ENCODE data around the gene OLR1.

OLR1 gene

GRCh38 chr12:10136637-10137205 is 35.2 kb downstream of the OLR1 start:
- no peak overlapping the region for H4K91ac ChIP-seq (ENCODE audit: low read depth, low read length)
- H3K4me1 ChIP-seq (ENCODE audit: control insufficient read depth in 1 of 2, insufficient read depth in 2 of 2, low read length in 2 of 2): no peaks in the 10 kb centered on the region
- WGBS (ENCODE audit: extremely low coverage, insufficient coverage, insufficient read length): no CpG with 5 or more reads among the region's 13 CpGs
- peaks cover 0 to 2% of the 10 kb centered on the region in 2 experiments for H3K36me3 ChIP-seq (ENCODE audit: control insufficient read depth in 1 of 2, insufficient read depth in 2 of 2, low read length in 2 of 2)
- no peak overlapping the region for H3K4ac ChIP-seq (ENCODE audit: low read depth, low read length)
- H3K4me3 ChIP-seq (ENCODE audit: low read depth, low read length): no peak overlapping the region
- no peak overlapping the region for H2BK5ac ChIP-seq (ENCODE audit: low read depth, low read length, poor library complexity)
- H3K14ac ChIP-seq (ENCODE audit: low read length): no peak overlapping the region
- H3K23ac ChIP-seq (ENCODE audit: low read length): no peak overlapping the region
- H2AFZ ChIP-seq (ENCODE audit: insufficient read depth, low read length, poor library complexity): no peak overlapping the region
- no peak overlapping the region for H4K12ac ChIP-seq (ENCODE audit: low read depth, low read length)
- peaks cover 2% of the 10 kb centered on the region for H3K79me1 ChIP-seq (ENCODE audit: low read length)
- H3K9me3 ChIP-seq (ENCODE audit: insufficient read depth, low read depth, low read length): no peaks in the 10 kb centered on the region
- H4K8ac ChIP-seq (ENCODE audit: low read depth, low read length): no peak overlapping the region
- H3K4me2 ChIP-seq (ENCODE audit: low read length): no peak overlapping the region
- no peak overlapping the region for H2AK5ac ChIP-seq (ENCODE audit: low read length)
- no peak overlapping the region for H2BK12ac ChIP-seq (ENCODE audit: low read length)
- H3K27me3 ChIP-seq (ENCODE audit: insufficient read depth, low read length): no peaks in the 10 kb centered on the region
- no peak overlapping the region for H2BK120ac ChIP-seq (ENCODE audit: insufficient read depth, low read length, poor library complexity)
- no peak for DNase-seq
- H3K79me2 ChIP-seq (ENCODE audit: control insufficient read depth, insufficient read depth, low read length, poor library complexity): no peaks in the 10 kb centered on the region
- no peak overlapping the region for H3K18ac ChIP-seq (ENCODE audit: low read length)
- no peak overlapping the region for H3K27ac ChIP-seq (ENCODE audit: low read depth, low read length)
- H3K9ac ChIP-seq (ENCODE audit: low read length): no peak overlapping the region

- Histone ChIP-seq H4K91ac (ENCODE audit: low read depth, low read length) (no peak overlapping the region), H2BK5ac (ENCODE audit: low read depth, low read length, poor library complexity) (no peak overlapping the region), H3K9me3 (ENCODE audit: insufficient read depth, low read depth, low read length) (no peaks in the 10 kb centered on the region), H3K27me3 (ENCODE audit: insufficient read depth, low read length) (no peaks in the 10 kb centered on the region), H3K18ac (ENCODE audit: low read length) (no peak overlapping the region), H3K4me1 (ENCODE audit: control insufficient read depth in 1 of 2, insufficient read depth in 2 of 2, low read length in 2 of 2) (no peaks in the 10 kb centered on the region), H3K9ac (ENCODE audit: low read length) (no peak overlapping the region), H3K14ac (ENCODE audit: low read length) (no peak overlapping the region), H2BK120ac (ENCODE audit: insufficient read depth, low read length, poor library complexity) (no peak overlapping the region), H3K4me2 (ENCODE audit: low read length) (no peak overlapping the region), H2AK5ac (ENCODE audit: low read length) (no peak overlapping the region), H3K36me3 (ENCODE audit: control insufficient read depth in 1 of 2, insufficient read depth in 2 of 2, low read length in 2 of 2) (peaks cover 0 to 2% of the 10 kb centered on the region in 2 experiments), H3K79me2 (ENCODE audit: control insufficient read depth, insufficient read depth, low read length, poor library complexity) (no peaks in the 10 kb centered on the region), H2AFZ (ENCODE audit: insufficient read depth, low read length, poor library complexity) (no peak overlapping the region), H3K4me3 (ENCODE audit: low read depth, low read length) (no peak overlapping the region), H3K4ac (ENCODE audit: low read depth, low read length) (no peak overlapping the region), H4K12ac (ENCODE audit: low read depth, low read length) (no peak overlapping the region), H3K79me1 (ENCODE audit: low read length) (peaks cover 2% of the 10 kb centered on the region), H3K27ac (ENCODE audit: low read depth, low read length) (no peak overlapping the region), H3K23ac (ENCODE audit: low read length) (no peak overlapping the region), H2BK12ac (ENCODE audit: low read length) (no peak overlapping the region), H4K8ac (ENCODE audit: low read depth, low read length) (no peak overlapping the region)
- no peak for DNase-seq
- WGBS (ENCODE audit: extremely low coverage, insufficient coverage, insufficient read length): no CpG with 5 or more reads among the region's 4 CpGs
These were observed 36.8 kb downstream of the OLR1 start for GRCh38 chr12:10135126-10135525.

- Histone ChIP-seq H3K14ac (ENCODE audit: low read length) (no peak overlapping the region), H3K27me3 (ENCODE audit: insufficient read depth, low read length) (no peaks in the 10 kb centered on the region), H2BK5ac (ENCODE audit: low read depth, low read length, poor library complexity) (no peak overlapping the region), H3K4ac (ENCODE audit: low read depth, low read length) (no peak overlapping the region), H3K4me2 (ENCODE audit: low read length) (no peak overlapping the region), H3K4me1 (ENCODE audit: control insufficient read depth in 1 of 2, insufficient read depth in 2 of 2, low read length in 2 of 2) (no peaks in the 10 kb centered on the region), H4K8ac (ENCODE audit: low read depth, low read length) (no peak overlapping the region), H2BK12ac (ENCODE audit: low read length) (no peak overlapping the region), H3K9me3 (ENCODE audit: insufficient read depth, low read depth, low read length) (no peaks in the 10 kb centered on the region), H2AK5ac (ENCODE audit: low read length) (no peak overlapping the region), H3K23ac (ENCODE audit: low read length) (no peak overlapping the region), H3K27ac (ENCODE audit: low read depth, low read length) (no peak overlapping the region), H3K4me3 (ENCODE audit: low read depth, low read length) (no peak overlapping the region), H3K18ac (ENCODE audit: low read length) (no peak overlapping the region), H4K91ac (ENCODE audit: low read depth, low read length) (no peak overlapping the region), H3K79me2 (ENCODE audit: control insufficient read depth, insufficient read depth, low read length, poor library complexity) (no peaks in the 10 kb centered on the region), H3K36me3 (ENCODE audit: control insufficient read depth in 1 of 2, insufficient read depth in 2 of 2, low read length in 2 of 2) (peaks cover 0 to 2% of the 10 kb centered on the region in 2 experiments), H4K12ac (ENCODE audit: low read depth, low read length) (no peak overlapping the region), H3K79me1 (ENCODE audit: low read length) (peaks cover 2% of the 10 kb centered on the region), H2AFZ (ENCODE audit: insufficient read depth, low read length, poor library complexity) (no peak overlapping the region), H2BK120ac (ENCODE audit: insufficient read depth, low read length, poor library complexity) (no peak overlapping the region), H3K9ac (ENCODE audit: low read length) (no peak overlapping the region)
- no CpG with 5 or more reads among the region's 6 CpGs for WGBS (ENCODE audit: extremely low coverage, insufficient coverage, insufficient read length)
- no peak for DNase-seq
These were observed 39.0 kb downstream of the OLR1 start for GRCh38 chr12:10132850-10133370.

GRCh38 chr12:10131111-10131690 is 40.7 kb downstream of the OLR1 start:
- no peak overlapping the region for H3K4me3 ChIP-seq (ENCODE audit: low read depth, low read length)
- H3K14ac ChIP-seq (ENCODE audit: low read length): no peak overlapping the region
- H4K12ac ChIP-seq (ENCODE audit: low read depth, low read length): no peak overlapping the region
- H4K8ac ChIP-seq (ENCODE audit: low read depth, low read length): no peak overlapping the region
- no peak overlapping the region for H3K9ac ChIP-seq (ENCODE audit: low read length)
- no peak overlapping the region for H3K27ac ChIP-seq (ENCODE audit: low read depth, low read length)
- no peaks in the 10 kb centered on the region for H3K4me1 ChIP-seq (ENCODE audit: control insufficient read depth in 1 of 2, insufficient read depth in 2 of 2, low read length in 2 of 2)
- no peak overlapping the region for H4K91ac ChIP-seq (ENCODE audit: low read depth, low read length)
- no peaks in the 10 kb centered on the region for H3K27me3 ChIP-seq (ENCODE audit: insufficient read depth, low read length)
- no peak overlapping the region for H2AK5ac ChIP-seq (ENCODE audit: low read length)
- no peak overlapping the region for H2BK5ac ChIP-seq (ENCODE audit: low read depth, low read length, poor library complexity)
- DNase-seq: no peak
- no peak overlapping the region for H3K23ac ChIP-seq (ENCODE audit: low read length)
- H3K9me3 ChIP-seq (ENCODE audit: insufficient read depth, low read depth, low read length): no peaks in the 10 kb centered on the region
- H3K36me3 ChIP-seq (ENCODE audit: control insufficient read depth in 1 of 2, insufficient read depth in 2 of 2, low read length in 2 of 2): peaks cover 0 to 2% of the 10 kb centered on the region in 2 experiments
- H3K79me1 ChIP-seq (ENCODE audit: low read length): no peaks in the 10 kb centered on the region
- no peak overlapping the region for H3K4ac ChIP-seq (ENCODE audit: low read depth, low read length)
- no CpG with 5 or more reads among the region's 2 CpGs for WGBS (ENCODE audit: extremely low coverage, insufficient coverage, insufficient read length)
- no peak overlapping the region for H2BK120ac ChIP-seq (ENCODE audit: insufficient read depth, low read length, poor library complexity)
- no peak overlapping the region for H3K18ac ChIP-seq (ENCODE audit: low read length)
- no peak overlapping the region for H2BK12ac ChIP-seq (ENCODE audit: low read length)
- H3K79me2 ChIP-seq (ENCODE audit: control insufficient read depth, insufficient read depth, low read length, poor library complexity): no peaks in the 10 kb centered on the region
- no peak overlapping the region for H3K4me2 ChIP-seq (ENCODE audit: low read length)
- no peak overlapping the region for H2AFZ ChIP-seq (ENCODE audit: insufficient read depth, low read length, poor library complexity)
